Measurements from ENCODE around the gene FMNL1. TPM values are rescaled to one million over a fixed set of nuclear protein-coding genes. Genes with fewer than 3 reads are reported as not detected.
A peak's percentile ranks its signal among the peaks of the same experiment; 100 is the strongest.

Gene FMNL1
- total and polyA plus RNA-seq, 4 donors = 1.5 to 7.4 (median 4.8) TPM

DNA sequence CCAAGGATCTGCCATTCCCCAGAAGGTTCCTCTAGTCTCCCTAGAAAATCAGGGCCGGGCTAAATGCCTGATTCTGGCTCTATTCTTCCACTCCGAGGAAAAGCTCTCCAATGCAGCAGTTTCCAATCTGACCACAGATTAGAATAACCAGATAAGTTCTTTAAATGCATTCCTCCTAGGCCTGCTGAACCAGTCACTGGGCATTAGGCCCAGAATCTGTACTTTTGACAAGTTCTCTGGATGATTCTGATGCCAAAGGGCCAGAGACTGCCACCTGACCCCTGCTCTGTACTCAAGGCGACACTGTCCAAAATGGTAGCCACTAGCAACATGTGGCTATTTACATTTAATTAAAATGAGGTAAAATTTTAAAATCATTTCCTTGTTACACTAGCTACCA is 72.8 kb downstream of the FMNL1 start:
- Histone ChIP-seq H3K9me3 (ENCODE audit: control insufficient read depth in 4 of 4, low read length in 3 of 4) (no peaks in the 10 kb centered on the region), H3K36me3 (ENCODE audit: control insufficient read depth in 4 of 4, insufficient read depth in 3 of 4, low read depth in 1 of 4, low read length in 3 of 4) (no peaks in the 10 kb centered on the region), H3K4me1 (ENCODE audit: control insufficient read depth in 4 of 4, insufficient read depth in 4 of 4, low read length in 3 of 4) (peaks cover 22 to 82% (median 67%) of the 10 kb centered on the region in 4 donors), H3K9ac (ENCODE audit: low read depth in 1 of 2, low read length in 2 of 2) (no peak overlapping the region), H3K27ac (ENCODE audit: low read depth in 1 of 2, low read length in 2 of 2) (peak overlapping the region; percentile 52 to 77), H3K27me3 (ENCODE audit: control insufficient read depth in 4 of 4, insufficient read depth in 4 of 4, low read length in 3 of 4) (no peaks in the 10 kb centered on the region), H3K4me3 (ENCODE audit: low read depth in 1 of 3, low read length in 3 of 3) (no peak overlapping the region)
- WGBS = 22% methylated on average over 3 of the region's 3 CpGs
- TF ChIP-seq FOXA1 (IDR thresholded peaks at IDR 0.05) (peak; percentile 58), RXRA (IDR thresholded peaks at IDR 0.05) (peak; percentile 49 to 80), EGR1 (IDR thresholded peaks at IDR 0.05; ENCODE audit: low read depth in 2 of 2) (no peak), TAF1 (conservative IDR thresholded peaks at IDR 0.05) (no peak), JUND (IDR thresholded peaks at IDR 0.05) (peak; percentile 35 to 65), HNF4A (conservative IDR thresholded peaks at IDR 0.05) (peak; percentile 78 to 86), FOXA2 (IDR thresholded peaks at IDR 0.05) (peak; percentile 40), SP1 (IDR thresholded peaks at IDR 0.05) (peak; percentile 57), NR2F2 (IDR thresholded peaks at IDR 0.05) (peak; percentile 91), RAD21 (IDR thresholded peaks at IDR 0.05) (peak in 1 of 2 donors; percentile 41), GABPA (IDR thresholded peaks at IDR 0.05 in 1 of 2, conservative IDR thresholded peaks at IDR 0.05 in 1 of 2) (peak in 1 of 2 donors; percentile 5), YY1 (IDR thresholded peaks at IDR 0.05) (peak; percentile 96)
- TF ChIP-seq, protein P1, sequence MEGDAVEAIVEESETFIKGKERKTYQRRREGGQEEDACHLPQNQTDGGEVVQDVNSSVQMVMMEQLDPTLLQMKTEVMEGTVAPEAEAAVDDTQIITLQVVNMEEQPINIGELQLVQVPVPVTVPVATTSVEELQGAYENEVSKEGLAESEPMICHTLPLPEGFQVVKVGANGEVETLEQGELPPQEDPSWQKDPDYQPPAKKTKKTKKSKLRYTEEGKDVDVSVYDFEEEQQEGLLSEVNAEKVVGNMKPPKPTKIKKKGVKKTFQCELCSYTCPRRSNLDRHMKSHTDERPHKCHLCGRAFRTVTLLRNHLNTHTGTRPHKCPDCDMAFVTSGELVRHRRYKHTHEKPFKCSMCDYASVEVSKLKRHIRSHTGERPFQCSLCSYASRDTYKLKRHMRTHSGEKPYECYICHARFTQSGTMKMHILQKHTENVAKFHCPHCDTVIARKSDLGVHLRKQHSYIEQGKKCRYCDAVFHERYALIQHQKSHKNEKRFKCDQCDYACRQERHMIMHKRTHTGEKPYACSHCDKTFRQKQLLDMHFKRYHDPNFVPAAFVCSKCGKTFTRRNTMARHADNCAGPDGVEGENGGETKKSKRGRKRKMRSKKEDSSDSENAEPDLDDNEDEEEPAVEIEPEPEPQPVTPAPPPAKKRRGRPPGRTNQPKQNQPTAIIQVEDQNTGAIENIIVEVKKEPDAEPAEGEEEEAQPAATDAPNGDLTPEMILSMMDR (IDR thresholded peaks at IDR 0.05; ENCODE audit: low read depth, low read length, missing input control) = no peak
- TF ChIP-seq, protein P2, sequence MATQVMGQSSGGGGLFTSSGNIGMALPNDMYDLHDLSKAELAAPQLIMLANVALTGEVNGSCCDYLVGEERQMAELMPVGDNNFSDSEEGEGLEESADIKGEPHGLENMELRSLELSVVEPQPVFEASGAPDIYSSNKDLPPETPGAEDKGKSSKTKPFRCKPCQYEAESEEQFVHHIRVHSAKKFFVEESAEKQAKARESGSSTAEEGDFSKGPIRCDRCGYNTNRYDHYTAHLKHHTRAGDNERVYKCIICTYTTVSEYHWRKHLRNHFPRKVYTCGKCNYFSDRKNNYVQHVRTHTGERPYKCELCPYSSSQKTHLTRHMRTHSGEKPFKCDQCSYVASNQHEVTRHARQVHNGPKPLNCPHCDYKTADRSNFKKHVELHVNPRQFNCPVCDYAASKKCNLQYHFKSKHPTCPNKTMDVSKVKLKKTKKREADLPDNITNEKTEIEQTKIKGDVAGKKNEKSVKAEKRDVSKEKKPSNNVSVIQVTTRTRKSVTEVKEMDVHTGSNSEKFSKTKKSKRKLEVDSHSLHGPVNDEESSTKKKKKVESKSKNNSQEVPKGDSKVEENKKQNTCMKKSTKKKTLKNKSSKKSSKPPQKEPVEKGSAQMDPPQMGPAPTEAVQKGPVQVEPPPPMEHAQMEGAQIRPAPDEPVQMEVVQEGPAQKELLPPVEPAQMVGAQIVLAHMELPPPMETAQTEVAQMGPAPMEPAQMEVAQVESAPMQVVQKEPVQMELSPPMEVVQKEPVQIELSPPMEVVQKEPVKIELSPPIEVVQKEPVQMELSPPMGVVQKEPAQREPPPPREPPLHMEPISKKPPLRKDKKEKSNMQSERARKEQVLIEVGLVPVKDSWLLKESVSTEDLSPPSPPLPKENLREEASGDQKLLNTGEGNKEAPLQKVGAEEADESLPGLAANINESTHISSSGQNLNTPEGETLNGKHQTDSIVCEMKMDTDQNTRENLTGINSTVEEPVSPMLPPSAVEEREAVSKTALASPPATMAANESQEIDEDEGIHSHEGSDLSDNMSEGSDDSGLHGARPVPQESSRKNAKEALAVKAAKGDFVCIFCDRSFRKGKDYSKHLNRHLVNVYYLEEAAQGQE (IDR thresholded peaks at IDR 0.05) = no peak
- TF ChIP-seq, protein P3, sequence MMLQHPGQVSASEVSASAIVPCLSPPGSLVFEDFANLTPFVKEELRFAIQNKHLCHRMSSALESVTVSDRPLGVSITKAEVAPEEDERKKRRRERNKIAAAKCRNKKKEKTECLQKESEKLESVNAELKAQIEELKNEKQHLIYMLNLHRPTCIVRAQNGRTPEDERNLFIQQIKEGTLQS (IDR thresholded peaks at IDR 0.05) = no peak
- TF ChIP-seq, protein P4, sequence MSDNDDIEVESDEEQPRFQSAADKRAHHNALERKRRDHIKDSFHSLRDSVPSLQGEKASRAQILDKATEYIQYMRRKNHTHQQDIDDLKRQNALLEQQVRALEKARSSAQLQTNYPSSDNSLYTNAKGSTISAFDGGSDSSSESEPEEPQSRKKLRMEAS (IDR thresholded peaks at IDR 0.05) = peak; percentile 85
- no peak for DNase-seq (ENCODE audit: low spot score)

DNA sequence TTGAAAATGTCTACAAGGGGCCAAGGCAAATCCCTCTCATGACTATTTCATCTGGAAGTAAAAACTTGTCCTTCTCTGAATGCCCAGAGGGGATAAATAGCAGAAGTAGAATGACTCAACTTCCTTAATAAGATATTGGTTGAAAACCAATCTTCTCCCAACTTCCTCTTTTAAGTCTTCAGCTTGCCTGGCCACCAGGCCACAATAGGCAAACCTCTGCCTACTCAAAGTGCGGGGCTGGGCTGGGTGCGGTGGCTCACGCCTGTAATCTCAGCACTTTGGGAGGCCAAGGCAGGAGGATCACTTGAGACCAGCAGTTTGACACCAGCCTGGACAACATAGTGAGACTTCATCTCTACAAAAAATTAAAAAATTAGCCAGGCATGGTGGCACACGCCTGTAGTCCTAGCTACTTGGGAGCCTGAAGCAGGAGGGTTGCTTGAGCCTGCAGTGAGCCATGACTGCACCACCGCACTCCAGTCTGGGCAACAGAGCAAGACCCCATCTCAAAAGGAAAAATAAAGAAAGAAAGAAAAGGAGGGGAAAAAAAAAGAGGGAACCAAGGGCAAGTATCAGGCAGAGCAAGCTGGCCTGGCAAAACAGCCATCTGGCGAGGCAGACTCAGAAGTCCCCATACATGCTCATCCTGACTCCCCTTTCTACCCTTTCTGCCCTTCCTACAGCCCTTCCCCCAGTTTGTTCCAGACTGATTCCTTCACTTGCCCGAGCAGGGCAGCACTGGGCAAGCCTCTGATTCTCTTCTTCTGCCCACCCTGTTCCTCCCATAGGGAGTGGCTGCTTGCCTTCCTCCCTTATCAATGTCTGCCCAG is 74.5 kb downstream of the FMNL1 start:
- 83% methylated on average over 7 of the region's 7 CpGs for WGBS
- no peak for DNase-seq (ENCODE audit: low spot score)
- H3K9ac ChIP-seq (ENCODE audit: low read depth in 1 of 2, low read length in 2 of 2) = no peak overlapping the region
- no peaks in the 10 kb centered on the region for H3K9me3 ChIP-seq (ENCODE audit: control insufficient read depth in 4 of 4, low read length in 3 of 4)
- H3K4me3 ChIP-seq (ENCODE audit: low read depth in 1 of 3, low read length in 3 of 3) = no peak overlapping the region
- no peak overlapping the region for H3K27ac ChIP-seq (ENCODE audit: low read depth in 1 of 2, low read length in 2 of 2)
- no peaks in the 10 kb centered on the region for H3K36me3 ChIP-seq (ENCODE audit: control insufficient read depth in 4 of 4, insufficient read depth in 3 of 4, low read depth in 1 of 4, low read length in 3 of 4)
- peaks cover 26 to 76% (median 56%) of the 10 kb centered on the region in 4 donors for H3K4me1 ChIP-seq (ENCODE audit: control insufficient read depth in 4 of 4, insufficient read depth in 4 of 4, low read length in 3 of 4)
- no peaks in the 10 kb centered on the region for H3K27me3 ChIP-seq (ENCODE audit: control insufficient read depth in 4 of 4, insufficient read depth in 4 of 4, low read length in 3 of 4)
- no peak for TF ChIP-seq HNF4A (conservative IDR thresholded peaks at IDR 0.05)
- TF ChIP-seq SP1 (IDR thresholded peaks at IDR 0.05) = no peak
- TF ChIP-seq, protein P5, sequence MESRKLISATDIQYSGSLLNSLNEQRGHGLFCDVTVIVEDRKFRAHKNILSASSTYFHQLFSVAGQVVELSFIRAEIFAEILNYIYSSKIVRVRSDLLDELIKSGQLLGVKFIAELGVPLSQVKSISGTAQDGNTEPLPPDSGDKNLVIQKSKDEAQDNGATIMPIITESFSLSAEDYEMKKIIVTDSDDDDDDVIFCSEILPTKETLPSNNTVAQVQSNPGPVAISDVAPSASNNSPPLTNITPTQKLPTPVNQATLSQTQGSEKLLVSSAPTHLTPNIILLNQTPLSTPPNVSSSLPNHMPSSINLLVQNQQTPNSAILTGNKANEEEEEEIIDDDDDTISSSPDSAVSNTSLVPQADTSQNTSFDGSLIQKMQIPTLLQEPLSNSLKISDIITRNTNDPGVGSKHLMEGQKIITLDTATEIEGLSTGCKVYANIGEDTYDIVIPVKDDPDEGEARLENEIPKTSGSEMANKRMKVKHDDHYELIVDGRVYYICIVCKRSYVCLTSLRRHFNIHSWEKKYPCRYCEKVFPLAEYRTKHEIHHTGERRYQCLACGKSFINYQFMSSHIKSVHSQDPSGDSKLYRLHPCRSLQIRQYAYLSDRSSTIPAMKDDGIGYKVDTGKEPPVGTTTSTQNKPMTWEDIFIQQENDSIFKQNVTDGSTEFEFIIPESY (IDR thresholded peaks at IDR 0.05) = no peak
- no peak for TF ChIP-seq RXRA (IDR thresholded peaks at IDR 0.05)
- TF ChIP-seq, protein P1 (IDR thresholded peaks at IDR 0.05; ENCODE audit: low read depth, low read length, missing input control) = no peak
- TF ChIP-seq FOXA2 (IDR thresholded peaks at IDR 0.05) = no peak
- no peak for TF ChIP-seq YY1 (IDR thresholded peaks at IDR 0.05)
- no peak for TF ChIP-seq JUND (IDR thresholded peaks at IDR 0.05)
- no peak for TF ChIP-seq GABPA (IDR thresholded peaks at IDR 0.05 in 1 of 2, conservative IDR thresholded peaks at IDR 0.05 in 1 of 2)
- TF ChIP-seq, protein P4 (IDR thresholded peaks at IDR 0.05) = no peak
- no peak for TF ChIP-seq EGR1 (IDR thresholded peaks at IDR 0.05; ENCODE audit: low read depth in 2 of 2)
- TF ChIP-seq HNF4G (IDR thresholded peaks at IDR 0.05) = no peak
- TF ChIP-seq, protein P3 (IDR thresholded peaks at IDR 0.05) = no peak
- TF ChIP-seq FOXA1 (IDR thresholded peaks at IDR 0.05) = no peak

All from liver (tissue), 9 donors.